ENCODE measurements around the gene TMEM52B. TPM values are rescaled to one million over a fixed set of nuclear protein-coding genes. Genes with fewer than 3 reads are reported as not detected.

The TMEM52B gene
- total RNA-seq, 1 donor from 2014 or later = not detected

- Mint-ChIP-seq H3K27me3 (no peaks in the 10 kb centered on the region), H3K27ac (no peak overlapping the region), H3K36me3 (ENCODE audit: insufficient read depth) (peaks cover 10% of the 10 kb centered on the region), H3K9me3 (ENCODE audit: low read depth) (peaks cover 10% of the 10 kb centered on the region), H3K4me3 (ENCODE audit: low read depth) (no peak overlapping the region), H3K4me1 (ENCODE audit: low read depth) (no peaks in the 10 kb centered on the region)
- no peak for TF ChIP-seq CTCF (IDR thresholded peaks at IDR 0.05; ENCODE audit: unreplicated experiment)
- DNase-seq (ENCODE audit: low spot score, unreplicated experiment) = no peak
These were observed 59.7 kb downstream of the TMEM52B start for GRCh38 chr12:10238526-10238925.

- Mint-ChIP-seq H3K4me1 (ENCODE audit: low read depth) (no peaks in the 10 kb centered on the region), H3K27me3 (no peaks in the 10 kb centered on the region), H3K9me3 (ENCODE audit: low read depth) (no peaks in the 10 kb centered on the region), H3K36me3 (ENCODE audit: insufficient read depth) (no peaks in the 10 kb centered on the region), H3K4me3 (ENCODE audit: low read depth) (no peak overlapping the region), H3K27ac (no peak overlapping the region)
- no peak for DNase-seq (ENCODE audit: low spot score, unreplicated experiment)
- TF ChIP-seq CTCF (IDR thresholded peaks at IDR 0.05; ENCODE audit: unreplicated experiment) = no peak
These were observed 62.5 kb downstream of the TMEM52B start for GRCh38 chr12:10241290-10241689.

Other genes with a start within 250 kb of the TMEM52B start
- not detected in 2 replicates for gene CLEC2A, start 246.7 kb upstream of the TMEM52B start, total RNA-seq
- gene CLEC12A, start 207.6 kb upstream of the TMEM52B start, total RNA-seq = not detected in 2 replicates
- gene CLEC1B, start 179.9 kb upstream of the TMEM52B start, total RNA-seq = not detected in 2 replicates
- gene CLEC12B, start 168.4 kb upstream of the TMEM52B start, total RNA-seq = not detected in 2 replicates
- not detected in 2 replicates for gene CLEC9A, start 148.3 kb upstream of the TMEM52B start, total RNA-seq
- gene CLEC1A, start 80.0 kb upstream of the TMEM52B start, total RNA-seq = not detected in 2 replicates
- not detected in 2 replicates for gene CLEC7A, start 48.8 kb upstream of the TMEM52B start, total RNA-seq
- gene OLR1, start 6.9 kb upstream of the TMEM52B start, total RNA-seq = not detected in 2 replicates
- gene GABARAPL1, start 33.8 kb downstream of the TMEM52B start, total RNA-seq = 94.2 and 96.2 TPM in 2 replicates
- gene KLRD1, start 128.8 kb downstream of the TMEM52B start, total RNA-seq = 0.20 and 0.48 TPM in 2 replicates
- gene KLRK1, start 211.0 kb downstream of the TMEM52B start, total RNA-seq = not detected in 2 replicates
- not detected in 2 replicates for gene KLRC4, start 230.7 kb downstream of the TMEM52B start, total RNA-seq
- not detected in 2 replicates for gene KLRC3, start 241.6 kb downstream of the TMEM52B start, total RNA-seq

All from progenitor cell of endocrine pancreas (in vitro differentiated cells).